ENCODE data around the gene AMPD3. TPM values are rescaled to one million over a fixed set of nuclear protein-coding genes. Genes with fewer than 3 reads are reported as not detected.

The AMPD3 gene
- total RNA-seq, 4 donors from 2014 or later = 3.8 to 7.5 (median 5.1) TPM

DNA sequence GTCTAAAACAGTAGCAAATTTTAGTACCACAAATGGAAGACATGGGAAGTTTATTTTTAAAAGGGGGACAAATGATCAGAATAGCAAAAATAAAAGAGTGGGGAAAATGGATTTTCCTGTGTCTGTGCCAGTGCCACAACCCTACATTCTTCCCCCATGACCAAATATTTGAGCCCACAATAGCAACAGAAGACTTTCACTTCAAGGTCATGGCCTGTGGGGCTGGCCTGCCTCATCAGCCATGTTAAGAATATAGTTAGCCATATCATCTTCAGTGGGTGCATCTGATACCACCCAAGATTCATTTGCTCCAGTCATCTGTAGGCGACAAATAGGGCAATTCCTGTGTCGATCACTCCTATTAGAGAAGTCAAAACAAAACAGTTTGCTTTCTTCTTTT lies 59.6 kb downstream of the AMPD3 start:
- H3K27ac ChIP-seq (replicated peaks in 1 of 4) = no peak overlapping the region
- H3K4me3 ChIP-seq = no peak overlapping the region
- TF ChIP-seq, protein P1, sequence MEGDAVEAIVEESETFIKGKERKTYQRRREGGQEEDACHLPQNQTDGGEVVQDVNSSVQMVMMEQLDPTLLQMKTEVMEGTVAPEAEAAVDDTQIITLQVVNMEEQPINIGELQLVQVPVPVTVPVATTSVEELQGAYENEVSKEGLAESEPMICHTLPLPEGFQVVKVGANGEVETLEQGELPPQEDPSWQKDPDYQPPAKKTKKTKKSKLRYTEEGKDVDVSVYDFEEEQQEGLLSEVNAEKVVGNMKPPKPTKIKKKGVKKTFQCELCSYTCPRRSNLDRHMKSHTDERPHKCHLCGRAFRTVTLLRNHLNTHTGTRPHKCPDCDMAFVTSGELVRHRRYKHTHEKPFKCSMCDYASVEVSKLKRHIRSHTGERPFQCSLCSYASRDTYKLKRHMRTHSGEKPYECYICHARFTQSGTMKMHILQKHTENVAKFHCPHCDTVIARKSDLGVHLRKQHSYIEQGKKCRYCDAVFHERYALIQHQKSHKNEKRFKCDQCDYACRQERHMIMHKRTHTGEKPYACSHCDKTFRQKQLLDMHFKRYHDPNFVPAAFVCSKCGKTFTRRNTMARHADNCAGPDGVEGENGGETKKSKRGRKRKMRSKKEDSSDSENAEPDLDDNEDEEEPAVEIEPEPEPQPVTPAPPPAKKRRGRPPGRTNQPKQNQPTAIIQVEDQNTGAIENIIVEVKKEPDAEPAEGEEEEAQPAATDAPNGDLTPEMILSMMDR (IDR thresholded peaks at IDR 0.05) = no peak
- TF ChIP-seq POLR2AphosphoS5 (IDR thresholded peaks at IDR 0.05) (no peak), POLR2A (IDR thresholded peaks at IDR 0.05; ENCODE audit: low read depth) (no peak), EP300 (IDR thresholded peaks at IDR 0.05) (no peak)
- intact Hi-C loops (cut with DNase I) = loop anchor here (5.0 to 10.0 kb wide), 2 partner anchors 110 to 223 kb away; no protein-coding TSS in a partner anchor
- H3K27me3 ChIP-seq = no peaks in the 10 kb centered on the region
- no peak for DNase-seq (ENCODE audit: extremely low spot score)
- WGBS = 88% methylated on average over 2 of the region's 2 CpGs
- peaks cover 0 to 13% (median 8%) of the 10 kb centered on the region in 4 donors for H3K4me1 ChIP-seq
- H3K36me3 ChIP-seq = peaks cover 3 to 39% (median 17%) of the 10 kb centered on the region in 4 donors
- H3K9me3 ChIP-seq = no peaks in the 10 kb centered on the region

- WGBS = 87% methylated on average over 3 of the region's 3 CpGs
- intact Hi-C loops (cut with DNase I) = loop anchor here (10.0 kb wide), 1 partner anchor 111 kb away; no protein-coding TSS in a partner anchor
- H3K27ac ChIP-seq (replicated peaks in 1 of 4) = no peak overlapping the region
Measured at GRCh38 chr11:10515418-10515817, 60.4 kb downstream of the AMPD3 start.

GRCh38 chr11:10518123-10518522 lies 63.1 kb downstream of the AMPD3 start:
- Histone ChIP-seq H3K4me1 (peaks cover 0 to 24% (median 16%) of the 10 kb centered on the region in 4 donors), H3K4me3 (no peak overlapping the region), H3K27me3 (no peaks in the 10 kb centered on the region), H3K9me3 (no peaks in the 10 kb centered on the region), H3K27ac (replicated peaks in 1 of 4) (no peak overlapping the region), H3K36me3 (peaks cover 6 to 68% (median 31%) of the 10 kb centered on the region in 4 donors)
- no peak for DNase-seq (ENCODE audit: extremely low spot score)
- TF ChIP-seq EP300 (IDR thresholded peaks at IDR 0.05) (no peak), POLR2AphosphoS5 (IDR thresholded peaks at IDR 0.05) (no peak), POLR2A (IDR thresholded peaks at IDR 0.05; ENCODE audit: low read depth) (no peak)
- TF ChIP-seq, protein P1 (IDR thresholded peaks at IDR 0.05) = no peak
- intact Hi-C loops (cut with DNase I) = loop anchor here (10.0 kb wide), 1 partner anchor 113 kb away; no protein-coding TSS in a partner anchor

More at GRCh38 chr11:10515418-10515817, 60.4 kb downstream of the AMPD3 start:
- no peaks in the 10 kb centered on the region for H3K9me3 ChIP-seq
- TF ChIP-seq EP300 (IDR thresholded peaks at IDR 0.05) = no peak
- no peak for TF ChIP-seq POLR2A (IDR thresholded peaks at IDR 0.05; ENCODE audit: low read depth)
- no peak for TF ChIP-seq POLR2AphosphoS5 (IDR thresholded peaks at IDR 0.05)
- TF ChIP-seq, protein P1 (IDR thresholded peaks at IDR 0.05) = no peak
- H3K36me3 ChIP-seq = peaks cover 6 to 45% (median 22%) of the 10 kb centered on the region in 4 donors
- no peak overlapping the region for H3K4me3 ChIP-seq
- H3K27me3 ChIP-seq = no peaks in the 10 kb centered on the region
- peaks cover 0 to 13% (median 8%) of the 10 kb centered on the region in 4 donors for H3K4me1 ChIP-seq
- DNase-seq (ENCODE audit: extremely low spot score) = no peak

DNA sequence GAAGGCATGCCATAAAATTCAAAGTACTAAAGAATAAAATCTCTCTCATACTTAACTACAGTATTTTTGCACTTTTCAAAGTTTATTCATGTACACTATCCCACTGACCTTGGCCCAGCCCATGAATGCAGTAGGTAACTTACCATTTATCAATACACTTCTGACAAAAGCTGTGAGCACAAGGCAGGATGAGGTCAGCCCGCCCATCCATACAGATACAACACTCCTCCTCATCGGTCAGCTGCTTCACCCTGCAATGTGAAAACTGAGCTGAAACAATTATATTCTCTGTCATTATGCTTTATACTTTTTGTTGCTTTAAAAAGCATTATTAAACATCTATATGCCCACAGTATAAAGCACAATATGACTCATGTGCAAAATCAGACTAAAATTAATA lies 63.8 kb downstream of the AMPD3 start:
- no peaks in the 10 kb centered on the region for H3K9me3 ChIP-seq
- intact Hi-C loops (cut with DNase I) = loop anchor here (10.0 kb wide), 1 partner anchor 114 kb away; no protein-coding TSS in a partner anchor
- no peaks in the 10 kb centered on the region for H3K27me3 ChIP-seq
- no peak overlapping the region for H3K4me3 ChIP-seq
- peaks cover 6 to 70% (median 34%) of the 10 kb centered on the region in 4 donors for H3K36me3 ChIP-seq
- H3K4me1 ChIP-seq = peaks cover 0 to 28% (median 16%) of the 10 kb centered on the region in 4 donors
- TF ChIP-seq, protein P1 (IDR thresholded peaks at IDR 0.05) = no peak
- no peak for TF ChIP-seq EP300 (IDR thresholded peaks at IDR 0.05)
- no peak for TF ChIP-seq POLR2AphosphoS5 (IDR thresholded peaks at IDR 0.05)
- TF ChIP-seq POLR2A (IDR thresholded peaks at IDR 0.05; ENCODE audit: low read depth) = no peak
- DNase-seq (ENCODE audit: extremely low spot score) = no peak
- WGBS = 88% methylated on average over 2 of the region's 2 CpGs
- no peak overlapping the region for H3K27ac ChIP-seq (replicated peaks in 1 of 4)
